Prostate gland (tissue), 2 donors: ENCODE data around the gene PSD4.

Experiments
- POLR2A ChIP-seq: fragments of 450-650 bp; IDR thresholded peaks from one replicate; pipeline ENCODE4 v1.6.1; 2016; ENCODE audit warnings: antibody characterized with exemption, mild to moderate bottlenecking
- POLR2AphosphoS5 ChIP-seq: sonication (generic); formaldehyde crosslinking; IDR thresholded peaks from one replicate; pipeline ENCODE4 v1.6.1; 2017; ENCODE audit warnings: antibody characterized with exemption
- TF ChIP-seq, protein P1 (sequence below), 4 experiments: fragments of 200-600 bp in 2 of 4; fragments of 450-650 bp in 2 of 4; sonication (generic) in 2 of 4; IDR thresholded peaks; 1 replicate in 3 of 4; 2 replicates in 1 of 4; pipeline ENCODE4 v1.5.1; 2016 to 2019; ENCODE audit warnings: antibody characterized with exemption in 4 of 4, mild to moderate bottlenecking in 2 of 4, moderate library complexity in 2 of 4

GRCh38 chr2:113224647-113225236 lies 51.0 kb downstream of the PSD4 start:
- TF ChIP-seq, protein P1, sequence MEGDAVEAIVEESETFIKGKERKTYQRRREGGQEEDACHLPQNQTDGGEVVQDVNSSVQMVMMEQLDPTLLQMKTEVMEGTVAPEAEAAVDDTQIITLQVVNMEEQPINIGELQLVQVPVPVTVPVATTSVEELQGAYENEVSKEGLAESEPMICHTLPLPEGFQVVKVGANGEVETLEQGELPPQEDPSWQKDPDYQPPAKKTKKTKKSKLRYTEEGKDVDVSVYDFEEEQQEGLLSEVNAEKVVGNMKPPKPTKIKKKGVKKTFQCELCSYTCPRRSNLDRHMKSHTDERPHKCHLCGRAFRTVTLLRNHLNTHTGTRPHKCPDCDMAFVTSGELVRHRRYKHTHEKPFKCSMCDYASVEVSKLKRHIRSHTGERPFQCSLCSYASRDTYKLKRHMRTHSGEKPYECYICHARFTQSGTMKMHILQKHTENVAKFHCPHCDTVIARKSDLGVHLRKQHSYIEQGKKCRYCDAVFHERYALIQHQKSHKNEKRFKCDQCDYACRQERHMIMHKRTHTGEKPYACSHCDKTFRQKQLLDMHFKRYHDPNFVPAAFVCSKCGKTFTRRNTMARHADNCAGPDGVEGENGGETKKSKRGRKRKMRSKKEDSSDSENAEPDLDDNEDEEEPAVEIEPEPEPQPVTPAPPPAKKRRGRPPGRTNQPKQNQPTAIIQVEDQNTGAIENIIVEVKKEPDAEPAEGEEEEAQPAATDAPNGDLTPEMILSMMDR (IDR thresholded peaks at IDR 0.05), result no peak
- TF ChIP-seq POLR2A (no peak), POLR2AphosphoS5 (no peak)
